8988T (cell line): ENCODE measurements around the gene TSPAN14.
A peak's percentile ranks its signal among the peaks of the same experiment; 100 is the strongest.

Source experiments
- DNase-seq: peaks from one replicate; pipeline ENCODE4 v3.0.0; 2011

TSPAN14 gene

DNA sequence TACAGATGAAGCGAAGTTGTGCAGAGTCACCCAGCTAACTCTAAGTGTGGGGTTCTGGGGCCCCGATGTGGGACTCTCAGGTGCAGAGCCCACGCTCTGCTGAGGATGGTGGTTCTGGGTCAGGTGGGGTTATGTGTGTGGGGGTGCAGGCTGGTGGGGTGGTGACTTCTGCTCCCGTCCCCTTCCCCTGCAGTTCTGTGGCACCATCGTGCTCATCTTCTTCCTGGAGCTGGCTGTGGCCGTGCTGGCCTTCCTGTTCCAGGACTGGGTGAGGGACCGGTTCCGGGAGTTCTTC lies 54.9 kb downstream of the TSPAN14 start:
- no peak for DNase-seq

DNA sequence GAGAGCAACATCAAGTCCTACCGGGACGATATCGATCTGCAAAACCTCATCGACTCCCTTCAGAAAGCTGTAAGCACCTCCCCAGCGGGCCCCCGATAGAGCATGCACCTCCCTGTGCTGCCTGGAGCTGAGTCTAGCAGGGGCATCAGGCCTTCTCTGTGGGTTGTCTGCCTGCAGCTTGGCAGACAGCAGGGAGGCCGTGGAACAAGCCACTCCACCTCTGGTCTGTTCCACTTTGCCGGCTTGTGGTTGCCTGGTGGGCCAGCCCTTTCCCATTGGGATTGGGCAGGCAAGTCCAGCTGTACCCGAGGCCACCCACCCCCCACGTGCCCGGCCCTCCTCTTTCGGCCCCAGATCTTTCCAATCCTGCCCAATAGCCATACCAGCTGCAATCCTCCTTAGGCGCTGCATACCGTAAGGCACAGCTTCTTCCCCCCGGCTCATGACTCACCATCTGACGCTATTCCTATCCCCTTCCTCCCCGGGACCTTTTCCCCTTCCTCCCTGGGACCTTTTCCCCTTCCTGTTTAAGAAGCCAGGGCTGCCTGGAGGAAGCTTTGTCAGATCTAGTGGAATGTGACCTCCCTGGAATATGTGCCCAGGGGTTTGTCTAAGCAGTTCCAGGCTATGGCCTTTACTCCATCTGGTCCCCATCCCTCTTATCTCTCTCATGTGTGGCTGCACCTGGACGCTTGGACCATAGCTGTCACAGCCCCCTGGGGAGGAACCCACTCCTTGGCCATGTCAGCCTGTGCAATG lies 55.5 kb downstream of the TSPAN14 start:
- DNase-seq = peak; percentile 87

DNA sequence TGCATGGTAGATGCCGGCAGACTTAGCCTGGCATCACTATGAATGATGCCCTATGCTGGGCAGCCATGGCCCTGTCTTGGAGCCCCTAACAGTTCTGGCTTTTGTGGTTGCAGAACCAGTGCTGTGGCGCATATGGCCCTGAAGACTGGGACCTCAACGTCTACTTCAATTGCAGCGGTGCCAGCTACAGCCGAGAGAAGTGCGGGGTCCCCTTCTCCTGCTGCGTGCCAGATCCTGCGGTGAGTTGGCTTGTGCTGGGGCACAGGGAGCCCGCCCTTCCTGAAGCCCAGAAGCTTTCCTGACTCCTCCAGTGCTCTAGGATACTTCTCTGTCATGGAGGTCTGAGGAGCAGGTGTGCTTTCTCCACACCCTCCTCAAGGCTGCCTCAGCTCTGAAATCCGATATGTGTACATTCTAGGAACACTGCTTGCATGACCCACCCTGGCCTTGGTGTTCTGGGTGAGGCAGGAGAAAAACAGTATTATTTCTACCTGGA lies 58.0 kb downstream of the TSPAN14 start:
- DNase-seq = no peak

DNA sequence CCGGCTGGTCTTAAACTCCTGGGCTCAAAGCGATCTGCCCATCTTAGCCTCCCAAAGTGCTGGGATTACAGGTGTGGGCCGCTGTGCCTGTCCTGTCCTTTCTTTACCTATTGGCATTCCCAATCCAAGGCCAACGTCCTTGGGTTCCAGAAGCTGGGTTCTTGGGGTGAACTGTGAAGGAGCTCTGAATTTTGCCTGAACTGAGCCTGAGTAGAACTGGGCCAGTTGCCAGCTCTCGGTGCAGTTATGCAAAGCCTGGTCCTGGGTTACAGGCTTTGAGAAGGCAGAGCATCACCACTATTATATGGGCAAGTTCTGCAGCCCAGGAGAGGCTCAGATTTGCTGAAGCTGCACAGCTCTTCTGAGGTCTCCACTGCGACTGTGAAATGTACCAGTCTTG lies 59.0 kb downstream of the TSPAN14 start:
- DNase-seq = no peak

DNA sequence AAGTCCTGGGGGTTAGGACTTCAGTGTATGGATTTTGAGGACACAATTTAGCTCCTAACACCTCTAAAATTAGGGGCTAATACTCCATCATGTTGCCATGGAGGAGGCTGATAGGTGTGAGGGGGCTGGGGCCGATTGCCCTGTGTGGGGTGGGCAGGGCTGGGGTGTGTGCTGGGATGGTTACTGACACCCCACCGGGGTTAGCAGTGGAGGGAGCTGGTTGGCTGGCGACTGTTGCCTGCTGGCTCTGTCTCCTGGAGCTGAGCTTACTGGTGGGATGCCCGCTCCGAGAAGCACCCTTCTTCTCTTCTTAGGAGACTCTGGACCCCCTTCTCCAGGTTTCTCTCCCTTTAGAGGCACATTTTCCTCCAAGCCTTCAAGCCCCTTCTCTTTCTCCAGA lies 61.4 kb downstream of the TSPAN14 start:
- DNase-seq = no peak

DNA sequence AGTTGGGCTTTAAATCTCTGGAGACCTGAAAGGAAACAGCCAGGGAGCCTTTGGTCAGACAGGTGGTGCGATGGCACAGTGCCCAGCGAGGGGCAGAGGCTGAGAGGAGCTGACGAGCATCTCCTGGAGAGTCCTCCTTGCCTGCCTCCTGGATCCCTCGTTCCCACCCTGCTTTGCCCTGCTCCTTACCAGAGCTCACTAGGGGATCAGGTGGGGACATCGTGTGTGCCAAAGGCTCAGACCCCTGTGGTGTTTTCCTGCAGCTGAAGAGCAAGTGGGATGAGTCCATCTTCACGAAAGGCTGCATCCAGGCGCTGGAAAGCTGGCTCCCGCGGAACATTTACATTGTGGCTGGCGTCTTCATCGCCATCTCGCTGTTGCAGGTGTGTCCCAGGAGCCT lies 61.8 kb downstream of the TSPAN14 start:
- no peak for DNase-seq

DNA sequence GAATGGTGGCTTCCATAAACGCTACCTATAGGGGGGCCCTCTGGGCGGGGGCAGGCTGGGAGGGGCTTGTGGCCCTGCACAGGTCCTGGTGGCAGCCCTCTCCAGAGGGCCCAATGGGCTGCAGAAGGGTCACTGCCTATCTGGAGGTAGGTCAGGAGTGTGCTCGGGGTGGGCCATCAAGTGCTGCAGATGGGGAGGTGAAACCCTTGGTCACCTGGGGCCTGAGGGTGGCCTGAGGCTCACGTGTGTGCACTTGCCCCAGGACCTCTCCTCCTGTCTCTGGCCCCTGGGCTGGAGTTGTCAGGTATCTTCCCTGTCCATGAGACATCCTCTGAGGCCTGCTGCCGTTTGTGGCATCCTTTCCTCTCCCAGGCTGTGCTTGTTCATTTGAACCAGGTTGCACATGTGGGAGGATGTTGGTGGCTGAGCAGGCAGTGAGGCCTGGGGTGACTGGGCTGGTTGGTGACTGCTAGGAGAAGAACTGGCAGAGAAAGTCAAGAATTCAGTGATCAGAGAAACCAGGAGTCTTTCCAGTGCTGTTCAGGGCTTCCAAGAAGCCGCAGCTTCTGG lies 62.5 kb downstream of the TSPAN14 start:
- DNase-seq = no peak

DNA sequence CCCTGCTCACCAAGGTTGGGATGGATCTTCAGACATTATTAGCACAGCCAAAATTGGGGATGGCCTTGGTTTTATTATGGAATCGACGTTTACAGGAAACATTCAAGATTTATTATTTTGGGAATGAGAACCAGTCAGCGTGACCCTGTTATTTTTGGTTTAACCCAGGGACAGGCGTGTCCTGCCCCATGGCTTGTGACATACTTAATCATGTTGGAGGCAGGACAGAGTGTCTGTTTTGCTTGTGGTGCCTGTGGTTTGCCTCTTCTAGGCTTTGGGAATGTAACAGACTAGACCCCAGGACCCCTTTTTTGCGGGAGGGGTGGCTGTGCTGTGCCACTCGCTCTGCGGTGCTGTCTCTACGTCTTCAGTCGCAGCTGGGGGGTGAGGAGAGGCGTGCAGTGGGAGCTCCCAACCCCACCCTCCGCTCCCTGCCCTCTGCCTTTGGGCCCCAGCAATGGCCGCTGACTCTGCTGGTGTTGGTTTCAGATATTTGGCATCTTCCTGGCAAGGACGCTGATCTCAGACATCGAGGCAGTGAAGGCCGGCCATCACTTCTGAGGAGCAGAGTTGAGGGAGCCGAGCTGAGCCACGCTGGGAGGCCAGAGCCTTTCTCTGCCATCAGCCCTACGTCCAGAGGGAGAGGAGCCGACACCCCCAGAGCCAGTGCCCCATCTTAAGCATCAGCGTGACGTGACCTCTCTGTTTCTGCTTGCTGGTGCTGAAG lies 63.5 kb downstream of the TSPAN14 start:
- no peak for DNase-seq

DNA sequence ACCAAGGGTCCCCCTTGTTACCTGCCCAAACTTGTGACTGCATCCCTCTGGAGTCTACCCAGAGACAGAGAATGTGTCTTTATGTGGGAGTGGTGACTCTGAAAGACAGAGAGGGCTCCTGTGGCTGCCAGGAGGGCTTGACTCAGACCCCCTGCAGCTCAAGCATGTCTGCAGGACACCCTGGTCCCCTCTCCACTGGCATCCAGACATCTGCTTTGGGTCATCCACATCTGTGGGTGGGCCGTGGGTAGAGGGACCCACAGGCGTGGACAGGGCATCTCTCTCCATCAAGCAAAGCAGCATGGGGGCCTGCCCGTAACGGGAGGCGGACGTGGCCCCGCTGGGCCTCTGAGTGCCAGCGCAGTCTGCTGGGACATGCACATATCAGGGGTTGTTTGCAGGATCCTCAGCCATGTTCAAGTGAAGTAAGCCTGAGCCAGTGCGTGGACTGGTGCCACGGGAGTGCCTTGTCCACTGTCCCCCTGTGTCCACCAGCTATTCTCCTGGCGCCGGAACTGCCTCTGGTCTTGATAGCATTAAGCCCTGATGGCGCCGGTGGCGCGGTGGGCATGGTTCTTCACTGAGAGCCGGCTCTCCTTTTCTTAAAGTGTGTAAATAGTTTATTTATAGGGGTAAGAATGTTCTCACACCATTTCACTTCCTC lies 64.2 kb downstream of the TSPAN14 start:
- no peak for DNase-seq

DNA sequence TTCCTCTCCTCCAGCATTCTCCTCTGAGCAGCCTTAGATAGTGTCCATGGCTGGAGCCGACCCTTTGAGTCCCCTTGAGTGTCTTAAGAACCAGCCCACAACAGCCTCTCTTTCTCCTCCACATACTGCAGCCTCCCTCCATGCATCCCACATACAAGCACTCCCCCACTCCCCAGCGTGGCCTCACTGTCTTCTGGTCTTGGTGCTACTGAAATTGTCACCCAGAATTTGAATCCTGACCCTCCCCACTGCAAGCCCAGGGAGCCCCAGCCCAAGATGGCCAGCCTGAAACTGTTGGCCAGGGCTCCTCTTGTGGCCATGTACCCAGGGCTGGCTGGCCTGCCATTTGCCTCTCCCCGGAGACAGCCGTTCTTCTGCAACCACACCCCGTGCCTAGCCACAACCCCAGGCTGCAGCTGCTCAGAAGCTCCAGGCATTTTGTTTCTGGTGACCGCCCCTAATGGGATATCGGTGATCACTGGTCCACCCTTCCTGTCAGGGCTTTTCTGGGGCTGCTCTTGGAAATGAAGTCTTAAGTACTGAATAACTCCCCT lies 64.8 kb downstream of the TSPAN14 start:
- DNase-seq = no peak

DNA sequence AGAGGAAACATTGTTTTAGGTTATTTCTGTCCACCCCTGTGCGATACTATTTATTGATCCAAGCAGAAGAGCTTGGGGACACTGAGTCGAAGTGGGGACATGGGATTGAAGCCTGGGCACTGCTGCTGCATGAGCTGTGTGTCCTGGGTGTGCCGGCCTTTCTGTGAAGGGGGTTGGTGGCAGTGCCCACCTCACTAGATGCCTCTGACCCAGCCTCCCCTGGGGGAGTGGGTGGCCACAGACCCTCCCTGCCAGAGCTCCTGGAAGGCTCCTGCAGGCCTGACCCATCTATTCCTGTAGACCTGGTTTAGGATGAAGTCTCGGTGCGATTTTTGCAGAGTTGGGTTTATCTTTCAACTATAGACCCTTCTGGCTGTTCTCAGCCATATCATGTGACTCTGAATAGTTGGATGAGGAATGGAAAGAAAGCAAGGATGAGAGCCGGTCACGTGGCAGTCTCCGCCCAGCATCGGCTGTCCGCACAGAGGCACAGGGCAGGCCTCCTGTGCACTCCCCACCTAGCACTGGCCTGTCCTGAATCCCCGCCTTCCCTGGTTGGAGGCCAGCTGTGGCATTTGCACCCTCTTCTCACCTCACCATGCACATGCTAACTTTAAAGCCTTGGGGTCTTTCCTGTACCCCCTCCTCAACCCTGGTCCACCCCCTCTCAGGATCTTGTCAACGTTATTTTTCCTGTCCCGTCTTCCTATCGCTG lies 66.0 kb downstream of the TSPAN14 start:
- no peak for DNase-seq

DNA sequence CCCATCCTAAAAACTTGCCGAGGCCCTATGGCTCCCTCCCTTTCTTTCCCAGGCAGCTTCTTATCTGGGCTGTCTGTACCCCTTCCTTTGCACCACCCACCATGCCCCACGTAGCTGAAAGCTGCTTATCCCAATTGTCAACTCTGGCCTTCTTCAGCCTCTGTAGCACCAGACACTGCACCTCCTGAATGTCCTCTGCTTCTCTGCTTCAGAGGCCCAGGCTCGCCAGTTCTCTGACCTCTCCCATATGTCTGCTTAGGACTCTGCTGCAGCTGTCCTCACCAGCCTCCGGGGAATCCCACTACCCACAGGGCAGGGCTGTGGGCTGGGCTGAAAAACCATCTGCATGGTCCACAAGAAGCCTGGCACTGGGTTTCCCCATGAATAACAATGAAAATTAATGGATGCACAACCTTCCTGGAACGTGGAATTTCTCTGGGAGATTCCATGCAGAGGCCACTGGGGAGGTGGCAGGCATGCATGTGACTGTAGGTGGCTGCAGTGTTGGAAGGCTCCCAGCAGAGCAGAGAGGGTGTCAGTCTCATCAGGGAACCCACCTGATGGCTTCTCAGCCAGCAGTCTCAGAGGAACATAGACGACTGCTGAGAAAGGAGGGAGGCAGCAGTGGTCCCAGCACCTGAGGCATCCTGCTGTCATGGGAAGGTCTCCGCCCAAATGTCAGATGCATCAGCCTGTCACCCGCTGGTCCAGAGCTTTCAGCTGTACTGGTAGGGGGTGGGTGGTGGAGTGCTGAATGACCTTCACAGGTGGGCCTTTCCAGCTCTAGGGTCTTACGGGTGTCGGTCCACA lies 66.8 kb downstream of the TSPAN14 start:
- no peak for DNase-seq

DNA sequence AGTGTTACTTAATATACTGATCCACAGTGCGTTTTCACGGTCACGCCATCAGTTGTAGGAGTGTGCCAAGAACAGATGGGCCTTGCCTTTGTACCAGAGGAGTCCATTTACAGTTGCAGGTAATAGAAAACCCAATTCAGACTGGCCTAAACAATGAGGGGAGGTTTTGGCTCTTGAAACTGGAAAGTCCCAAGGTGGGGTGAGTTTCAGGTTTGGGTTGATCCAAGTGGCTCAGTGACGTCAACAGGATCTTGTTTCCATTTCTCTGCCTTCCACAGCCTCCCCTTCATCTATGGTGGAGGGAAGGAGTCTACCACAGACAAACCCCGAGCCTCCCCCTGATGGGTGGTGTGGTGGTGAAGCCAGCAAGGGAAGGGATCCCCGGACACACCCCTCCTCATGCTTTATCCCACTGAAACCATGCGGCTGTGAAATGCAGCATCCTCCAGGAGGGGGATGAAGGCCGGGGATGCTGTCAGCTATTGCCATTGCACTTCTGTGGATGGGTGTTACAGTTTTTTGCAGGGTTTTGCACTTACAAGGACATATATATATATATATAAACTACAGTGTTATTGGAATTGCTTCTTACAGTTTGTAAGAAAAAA lies 68.8 kb downstream of the TSPAN14 start:
- DNase-seq = no peak

DNA sequence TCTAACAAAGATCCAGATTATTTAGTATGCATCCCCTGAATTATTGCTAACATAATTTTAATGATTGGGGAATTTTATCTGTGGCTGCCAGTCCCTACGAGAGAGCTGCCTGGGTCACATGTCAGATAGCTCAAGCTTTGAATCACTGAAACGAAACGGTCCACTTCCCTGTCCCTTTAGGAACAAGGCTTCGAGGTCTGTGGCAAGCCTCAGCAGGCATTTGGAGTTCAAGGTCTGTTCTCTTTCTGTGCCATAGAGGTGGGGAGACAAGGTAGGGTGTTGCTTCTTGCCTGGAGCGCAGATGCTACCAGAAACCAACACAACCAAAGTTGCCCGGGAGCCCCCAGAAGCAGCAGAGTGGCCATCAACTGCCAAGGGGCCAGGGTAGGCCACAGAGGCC lies 69.7 kb downstream of the TSPAN14 start:
- no peak for DNase-seq

DNA sequence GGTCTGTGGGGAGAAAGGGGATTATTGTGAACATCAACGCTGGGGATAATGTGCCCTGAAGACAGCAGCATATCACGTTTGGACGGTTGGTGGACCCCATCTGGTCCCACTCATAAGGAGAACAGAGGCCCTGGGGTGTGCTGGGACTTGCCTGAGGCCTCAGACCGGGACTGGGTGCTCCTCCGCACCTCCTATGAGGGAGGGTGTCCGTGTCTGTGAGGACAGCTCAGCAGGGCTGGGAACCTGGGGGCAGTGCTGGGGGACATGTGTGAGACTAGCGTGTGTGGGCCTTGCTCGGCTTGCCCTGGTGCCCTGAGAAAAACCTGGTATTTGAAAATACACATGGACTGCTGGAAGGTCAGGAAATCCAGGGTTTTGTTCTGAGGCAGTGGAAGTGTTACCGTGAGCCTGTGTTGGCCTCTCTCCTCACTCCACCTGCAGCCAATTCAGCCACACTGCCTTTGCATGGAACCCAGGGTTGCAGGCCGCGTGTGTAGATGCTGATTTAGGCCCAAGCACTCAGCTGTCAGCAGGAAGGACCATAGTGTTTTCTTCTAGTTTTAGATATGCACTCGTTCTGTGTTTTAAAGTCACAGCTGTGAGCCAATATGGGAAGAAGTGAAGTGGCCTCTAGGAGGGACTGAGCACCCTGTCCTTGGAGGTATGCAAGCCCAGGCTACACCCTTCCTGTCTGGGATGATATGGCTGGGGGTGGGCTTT lies 70.2 kb downstream of the TSPAN14 start:
- DNase-seq = no peak

DNA sequence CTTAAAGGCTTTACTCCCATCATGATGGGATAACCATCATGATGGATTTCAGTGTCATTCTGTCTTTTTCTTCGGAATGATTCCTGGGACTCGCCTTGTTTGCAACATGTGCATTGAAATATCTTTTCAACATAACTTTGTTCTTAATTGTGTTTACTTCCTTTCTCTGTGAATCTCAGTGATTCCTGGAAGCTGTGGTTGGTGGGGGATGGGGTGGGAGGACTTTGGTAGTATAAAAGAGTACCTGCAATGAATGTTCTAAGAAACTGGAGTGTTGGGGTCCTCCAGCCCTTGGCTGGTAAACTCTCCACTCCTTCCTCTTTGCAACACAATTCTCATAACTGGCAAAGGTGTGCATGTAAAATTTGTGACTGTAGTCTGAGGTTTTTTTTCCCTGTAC lies 72.1 kb downstream of the TSPAN14 start:
- DNase-seq = no peak

DNA sequence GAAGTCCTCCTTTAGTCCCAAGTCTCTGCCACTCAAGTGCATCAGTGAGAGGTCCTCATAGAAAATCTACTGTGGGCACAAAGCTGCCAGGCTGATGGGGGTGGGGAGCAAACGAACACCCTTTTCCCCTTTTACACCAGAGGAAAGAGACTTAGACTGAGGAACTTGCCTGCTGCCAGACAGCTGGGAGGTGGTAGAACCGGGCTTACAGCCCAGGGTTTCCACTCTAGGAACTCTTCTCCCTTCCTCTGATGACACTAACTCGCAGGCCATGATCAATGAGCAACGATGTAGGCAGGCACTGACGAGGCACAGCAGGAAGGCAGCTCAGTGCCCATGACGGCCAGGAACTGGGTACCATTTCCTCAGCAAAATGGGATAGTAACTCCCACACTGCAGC lies 72.6 kb downstream of the TSPAN14 start:
- no peak for DNase-seq

DNA sequence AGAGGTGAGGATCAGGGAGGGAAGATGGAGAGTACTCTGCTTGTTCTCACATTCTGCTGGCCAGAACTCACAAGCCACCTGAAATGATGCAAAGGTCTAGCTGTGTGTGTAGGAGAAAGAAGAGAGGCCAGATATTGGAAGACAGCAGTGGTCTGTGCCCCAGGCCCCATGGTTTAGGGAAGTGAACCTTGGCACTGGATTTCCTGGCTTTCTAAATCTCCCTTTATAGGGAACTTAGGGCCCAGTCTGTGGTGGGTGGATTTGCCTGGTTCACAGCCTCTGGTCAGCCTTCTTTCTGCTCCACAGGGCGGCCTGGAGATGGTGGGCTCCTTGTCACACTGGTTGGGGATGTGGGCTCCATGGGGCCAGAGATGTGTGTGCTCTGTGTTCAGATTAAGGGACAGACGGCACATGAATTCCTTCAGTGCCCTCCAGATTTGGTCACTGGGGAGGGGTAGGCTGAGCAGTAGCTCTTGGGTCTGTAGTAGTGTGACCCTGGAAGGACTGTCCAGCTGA lies 74.1 kb downstream of the TSPAN14 start:
- no peak for DNase-seq

DNA sequence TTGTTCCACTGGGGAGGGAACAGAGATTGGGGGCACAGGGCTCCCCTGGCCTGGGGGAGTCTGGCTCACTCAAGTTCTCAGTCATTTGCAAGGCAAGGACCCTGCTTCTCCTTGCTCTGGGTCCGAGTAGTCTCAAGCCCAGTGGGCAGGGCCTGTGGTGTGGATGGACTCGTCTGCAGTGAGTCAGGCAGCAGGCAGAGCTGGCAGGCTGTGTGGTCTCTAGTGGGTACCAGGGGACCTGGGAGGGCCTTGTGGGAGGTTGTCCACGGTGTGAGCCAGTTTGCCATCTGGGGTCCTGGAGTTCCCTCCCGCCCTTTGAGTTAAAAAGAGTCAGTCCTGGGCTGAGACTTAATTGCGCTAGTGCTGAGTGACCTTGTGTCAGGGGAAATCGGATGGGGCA lies 74.8 kb downstream of the TSPAN14 start:
- DNase-seq = no peak

DNA sequence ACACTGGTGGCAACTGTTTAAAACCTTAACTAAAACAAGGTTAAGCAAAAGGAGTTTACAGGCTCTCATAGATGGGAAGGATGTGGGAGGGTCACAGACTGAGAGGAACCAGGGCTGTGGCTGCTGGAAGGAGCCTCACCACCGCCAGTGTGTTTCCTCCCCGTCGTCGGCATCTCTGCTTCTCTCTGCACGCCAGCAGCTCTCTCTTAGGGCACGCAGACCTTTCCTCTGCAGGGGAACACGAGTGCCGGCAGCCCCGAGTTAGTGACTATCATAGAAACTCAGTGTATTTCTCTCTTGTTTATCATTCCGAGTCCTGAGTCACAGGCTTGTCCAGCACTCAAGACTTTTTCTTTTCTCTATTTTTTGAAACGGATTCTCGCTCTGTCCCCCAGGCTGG lies 75.5 kb downstream of the TSPAN14 start:
- no peak for DNase-seq

DNA sequence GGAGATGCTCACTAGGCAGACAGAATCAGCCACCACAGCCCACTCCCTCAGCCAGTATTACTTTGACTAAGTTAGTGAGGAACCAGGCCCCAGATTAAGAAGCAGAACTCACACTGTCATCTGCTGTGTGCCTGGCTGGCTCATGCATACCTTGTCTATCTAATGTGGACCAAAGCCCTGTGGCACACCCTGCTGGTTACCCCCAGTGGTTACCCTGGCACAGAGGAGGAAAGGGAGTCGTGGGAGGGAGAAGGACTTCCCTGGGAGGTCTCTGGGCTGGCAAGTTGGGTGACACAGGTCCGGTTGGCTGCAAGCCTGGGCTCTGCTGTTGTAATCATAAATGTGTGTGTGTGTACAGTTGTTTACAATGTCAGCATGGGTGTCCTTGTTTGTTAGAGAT lies 76.1 kb downstream of the TSPAN14 start:
- DNase-seq = peak; percentile 89
